ENCODE measurements around the gene TNXB.
"Not testable (repeated sequence)": the region's sequence is repeated elsewhere in the genome, so short reads cannot be mapped to it uniquely, and the experiment has no call there.

DNA sequence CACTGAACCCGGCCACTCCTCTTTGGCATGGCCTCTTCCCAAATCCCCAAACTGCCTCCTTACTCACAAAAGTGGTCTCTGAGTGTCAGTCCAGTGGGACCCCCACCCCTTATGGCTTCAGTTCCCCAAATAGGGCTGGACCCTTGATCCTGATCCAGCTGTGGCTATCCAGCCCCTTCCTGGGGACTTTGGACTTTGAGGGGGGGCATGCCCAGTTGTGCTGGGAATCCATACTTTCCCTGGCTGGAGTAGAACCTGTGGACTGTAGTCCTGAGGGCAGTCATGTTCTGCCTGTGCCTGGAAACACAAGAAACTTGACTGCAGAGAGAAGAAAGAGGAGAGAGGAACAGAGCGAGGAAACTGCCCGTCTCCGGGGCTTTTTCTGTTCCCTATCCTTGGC lies 104.7 kb downstream of the TNXB start:
- TF ChIP-seq RBFOX2 (IDR thresholded peaks at IDR 0.05; ENCODE audit: low read depth, low read length); NONO (IDR thresholded peaks at IDR 0.05; ENCODE audit: low read depth in 2 of 2, low read length in 1 of 2); KDM2B (CRISPR knock-in tag; IDR thresholded peaks at IDR 0.05); REST (IDR thresholded peaks at IDR 0.05; ENCODE audit: borderline replicate concordance); REST (CRISPR knock-in tag; IDR thresholded peaks at IDR 0.05; ENCODE audit: low read depth); NR2C2 (CRISPR knock-in tag; IDR thresholded peaks at IDR 0.05); NR2C2 (tag; IDR thresholded peaks at IDR 0.05): not testable (repeated sequence)

All from K562 (cell line).